ENCODE data around the gene PRSS56. TPM values are rescaled to one million over a fixed set of nuclear protein-coding genes. Genes with fewer than 3 reads are reported as not detected.

The PRSS56 gene
- total RNA-seq, 6 experiments from 2014 or later = not detected

- H3K27me3 Mint-ChIP-seq (ENCODE audit: insufficient read depth) = peaks cover 40% of the 10 kb centered on the region
Measured at GRCh38 chr2:232498452-232498851, 21.7 kb upstream of the PRSS56 start.

GRCh38 chr2:232501331-232501771, 18.8 kb upstream of the PRSS56 start:
- TF ChIP-seq CTCF (IDR thresholded peaks at IDR 0.05) = no peak
- Mint-ChIP-seq H3K9me3 (no peaks in the 10 kb centered on the region), H3K4me1 (ENCODE audit: low read depth) (no peaks in the 10 kb centered on the region), H3K27ac (no peak overlapping the region), H3K36me3 (ENCODE audit: low read depth) (no peaks in the 10 kb centered on the region), H3K27me3 (ENCODE audit: insufficient read depth) (peaks cover 57% of the 10 kb centered on the region), H3K4me3 (no peak overlapping the region)
- DNase-seq = no peak

More at GRCh38 chr2:232498452-232498851, 21.7 kb upstream of the PRSS56 start:
- Mint-ChIP-seq H3K36me3 (ENCODE audit: low read depth) (no peaks in the 10 kb centered on the region), H3K4me1 (ENCODE audit: low read depth) (no peaks in the 10 kb centered on the region), H3K9me3 (no peaks in the 10 kb centered on the region), H3K4me3 (no peak overlapping the region), H3K27ac (no peak overlapping the region)
- no peak for TF ChIP-seq CTCF (IDR thresholded peaks at IDR 0.05)
- no peak for DNase-seq

GRCh38 chr2:232501794-232502390, 18.3 kb upstream of the PRSS56 start:
- Mint-ChIP-seq H3K27me3 (ENCODE audit: insufficient read depth) (peaks cover 61% of the 10 kb centered on the region), H3K27ac (no peak overlapping the region), H3K9me3 (no peaks in the 10 kb centered on the region), H3K36me3 (ENCODE audit: low read depth) (no peaks in the 10 kb centered on the region), H3K4me3 (no peak overlapping the region), H3K4me1 (ENCODE audit: low read depth) (no peaks in the 10 kb centered on the region)
- no peak for TF ChIP-seq CTCF (IDR thresholded peaks at IDR 0.05)
- DNase-seq = no peak

- no peak for DNase-seq
- no peak for TF ChIP-seq CTCF (IDR thresholded peaks at IDR 0.05)
- no peaks in the 10 kb centered on the region for H3K9me3 Mint-ChIP-seq
- H3K4me3 Mint-ChIP-seq = no peak overlapping the region
- H3K4me1 Mint-ChIP-seq (ENCODE audit: low read depth) = no peaks in the 10 kb centered on the region
- no peak overlapping the region for H3K27ac Mint-ChIP-seq
- H3K27me3 Mint-ChIP-seq (ENCODE audit: insufficient read depth) = peaks cover 59% of the 10 kb centered on the region
- H3K36me3 Mint-ChIP-seq (ENCODE audit: low read depth) = no peaks in the 10 kb centered on the region
Measured at GRCh38 chr2:232502511-232502910, 17.7 kb upstream of the PRSS56 start.

GRCh38 chr2:232502911-232503808, 17.0 kb upstream of the PRSS56 start:
- Mint-ChIP-seq H3K4me1 (ENCODE audit: low read depth) (no peaks in the 10 kb centered on the region), H3K36me3 (ENCODE audit: low read depth) (no peaks in the 10 kb centered on the region), H3K9me3 (no peaks in the 10 kb centered on the region), H3K27me3 (ENCODE audit: insufficient read depth) (peaks cover 57% of the 10 kb centered on the region), H3K27ac (no peak overlapping the region), H3K4me3 (no peak overlapping the region)
- no peak for TF ChIP-seq CTCF (IDR thresholded peaks at IDR 0.05)
- no peak for DNase-seq
